Bronchial epithelial cell (primary cell): ENCODE measurements around the gene C2. TPM values are rescaled to one million over a fixed set of nuclear protein-coding genes. Genes with fewer than 3 reads are reported as not detected.

Source experiments
- DNase-seq: peaks from one replicate; pipeline ENCODE4 v3.0.0-alpha.2; 2010; ENCODE audit warnings: low read depth
- FAIRE-seq: peaks from 2 replicates; lab custom pipeline; 2011; peaks lifted over from hg19 to GRCh38; lab: Jason Lieb, UNC
- H3K27me3 ChIP-seq: 2 replicates; pipeline ENCODE4 v1.5.1; 2011; ENCODE audit warnings: low read length; ENCODE audit not compliant: control insufficient read depth, insufficient read depth
- H3K36me3 ChIP-seq: 2 replicates; pipeline ENCODE4 v1.5.1; 2011; ENCODE audit warnings: low read length; ENCODE audit not compliant: control insufficient read depth, insufficient read depth
- H3K4me3 ChIP-seq: 2 replicates; pipeline ENCODE4 v1.5.1; 2011; ENCODE audit warnings: mild to moderate bottlenecking, low read depth, low read length, control low read depth
- CTCF ChIP-seq: IDR thresholded peaks from 2 replicates; pipeline ENCODE4 v1.5.1; 2011; ENCODE audit warnings: mild to moderate bottlenecking, moderate library complexity, low read length, control low read depth, inconsistent platforms; ENCODE audit not compliant: insufficient read depth, severe bottlenecking
- total RNA-seq: library from RNA; depleted of rRNA; stranded (reverse); fragments of >200 nt; gene quantifications from 2 replicates; pipeline ENCODE4 v1.2.1, GENCODE V29; 2014

The C2 gene
- total RNA-seq, 1 donor from 2014 or later = 0.53 TPM

- no peak for TF ChIP-seq CTCF
- DNase-seq (no peak), FAIRE-seq (no peak)
- Histone ChIP-seq H3K36me3 (no peaks in the 10 kb centered on the region), H3K27me3 (no peaks in the 10 kb centered on the region), H3K4me3 (no peak overlapping the region)
These were observed 15.5 kb upstream of the C2 start for GRCh38 chr6:31911826-31912585.

- H3K27me3 ChIP-seq = no peaks in the 10 kb centered on the region
- FAIRE-seq = no peak
- H3K4me3 ChIP-seq = no peak overlapping the region
- no peaks in the 10 kb centered on the region for H3K36me3 ChIP-seq
- no peak for TF ChIP-seq CTCF
- DNase-seq = no peak
These were observed 12.2 kb upstream of the C2 start for GRCh38 chr6:31915351-31915750.

- no peak overlapping the region for H3K4me3 ChIP-seq
- no peaks in the 10 kb centered on the region for H3K36me3 ChIP-seq
- H3K27me3 ChIP-seq = no peaks in the 10 kb centered on the region
- no peak for DNase-seq
- FAIRE-seq = no peak
- TF ChIP-seq CTCF = no peak
These were observed 11.8 kb upstream of the C2 start for GRCh38 chr6:31915756-31916155.

- no peak for DNase-seq
- Histone ChIP-seq H3K36me3 (no peaks in the 10 kb centered on the region), H3K27me3 (no peaks in the 10 kb centered on the region), H3K4me3 (no peak overlapping the region)
- no peak for FAIRE-seq
- TF ChIP-seq CTCF = no peak
These were observed 9.3 kb upstream of the C2 start for GRCh38 chr6:31918069-31918720.

GRCh38 chr6:31919624-31920303 is 7.8 kb upstream of the C2 start:
- no peak for TF ChIP-seq CTCF
- no peak for FAIRE-seq
- H3K4me3 ChIP-seq = no peak overlapping the region
- no peaks in the 10 kb centered on the region for H3K36me3 ChIP-seq
- no peak for DNase-seq
- no peaks in the 10 kb centered on the region for H3K27me3 ChIP-seq
